ACC112 (cell line): ENCODE data around the gene MTCL1.

ENCODE experiments used
- H2AFZ ChIP-seq: fragments of 200-600 bp; sonication (generic); one replicate; pipeline ENCODE4 v1.6.0; 2017; ENCODE audit warnings: antibody characterized with exemption, low read length; ENCODE audit not compliant: unreplicated experiment
- H3K27ac ChIP-seq: fragments of 200-600 bp; sonication (generic); 2 replicates; pipeline ENCODE4 v1.5.1; 2014; ENCODE audit warnings: low read depth, mild to moderate bottlenecking, antibody characterized with exemption, low read length, moderate library complexity
- H3K27me3 ChIP-seq: fragments of 200-600 bp; sonication (generic); 2 replicates; pipeline ENCODE4 v1.6.1; 2014; ENCODE audit warnings: mild to moderate bottlenecking, antibody characterized with exemption, low read length, moderate library complexity, mixed read lengths; ENCODE audit not compliant: insufficient read depth
- H3K36me3 ChIP-seq: fragments of 200-600 bp; sonication (generic); 2 replicates; pipeline ENCODE4 v1.6.1; 2016; ENCODE audit warnings: mild to moderate bottlenecking, antibody characterized with exemption, low read length, moderate library complexity, mixed read lengths; ENCODE audit not compliant: insufficient read depth
- H3K4me1 ChIP-seq: fragments of 200-600 bp; sonication (generic); one replicate; pipeline ENCODE4 v1.6.1; 2016; ENCODE audit warnings: low read length, mixed read lengths; ENCODE audit not compliant: insufficient read depth, unreplicated experiment, control insufficient read depth
- H3K4me3 ChIP-seq: fragments of 200-600 bp; sonication (generic); 2 replicates; pipeline ENCODE4 v1.5.1; 2014; ENCODE audit warnings: mild to moderate bottlenecking, low read depth, low read length
- H3K79me2 ChIP-seq: fragments of 200-600 bp; sonication (generic); one replicate; pipeline ENCODE4 v1.6.0; 2016; ENCODE audit warnings: low read length; ENCODE audit not compliant: control insufficient read depth, unreplicated experiment, insufficient read depth

The MTCL1 gene

GRCh38 chr18:8667846-8668245 is 37.5 kb upstream of the MTCL1 start:
- Histone ChIP-seq H3K4me1 (peaks cover 31% of the 10 kb centered on the region), H2AFZ (peak overlapping the region; percentile 49), H3K27ac (peak overlapping the region; percentile 23; the same call in 1 of the 2 replicates), H3K27me3 (no peaks in the 10 kb centered on the region), H3K79me2 (no peaks in the 10 kb centered on the region), H3K4me3 (no peak overlapping the region), H3K36me3 (no peaks in the 10 kb centered on the region)

GRCh38 chr18:8668381-8668780 is 37.0 kb upstream of the MTCL1 start:
- Histone ChIP-seq H3K27me3 (no peaks in the 10 kb centered on the region), H2AFZ (no peak overlapping the region), H3K4me1 (peaks cover 32% of the 10 kb centered on the region), H3K4me3 (no peak overlapping the region), H3K79me2 (no peaks in the 10 kb centered on the region), H3K27ac (no peak overlapping the region), H3K36me3 (no peaks in the 10 kb centered on the region)

GRCh38 chr18:8669571-8669970 is 35.8 kb upstream of the MTCL1 start:
- Histone ChIP-seq H3K79me2 (no peaks in the 10 kb centered on the region), H3K4me3 (no peak overlapping the region), H3K27me3 (no peaks in the 10 kb centered on the region), H3K4me1 (peaks cover 37% of the 10 kb centered on the region), H3K27ac (no peak overlapping the region), H2AFZ (no peak overlapping the region), H3K36me3 (no peaks in the 10 kb centered on the region)

- no peak overlapping the region for H3K4me3 ChIP-seq
- H3K27ac ChIP-seq: no peak overlapping the region
- H3K36me3 ChIP-seq: no peaks in the 10 kb centered on the region
- peak overlapping the region; percentile 51 for H2AFZ ChIP-seq
- no peaks in the 10 kb centered on the region for H3K79me2 ChIP-seq
- H3K4me1 ChIP-seq: peaks cover 7% of the 10 kb centered on the region
- no peaks in the 10 kb centered on the region for H3K27me3 ChIP-seq
These were observed 31.8 kb upstream of the MTCL1 start for GRCh38 chr18:8673256-8674209.

- Histone ChIP-seq H3K4me3 (no peak overlapping the region), H2AFZ (no peak overlapping the region), H3K79me2 (no peaks in the 10 kb centered on the region), H3K36me3 (no peaks in the 10 kb centered on the region), H3K4me1 (peaks cover 6% of the 10 kb centered on the region), H3K27ac (no peak overlapping the region), H3K27me3 (no peaks in the 10 kb centered on the region)
These were observed 30.3 kb upstream of the MTCL1 start for GRCh38 chr18:8675057-8675456.

GRCh38 chr18:8681196-8681595 is 24.2 kb upstream of the MTCL1 start:
- peaks cover 10% of the 10 kb centered on the region for H3K4me1 ChIP-seq
- no peak overlapping the region for H3K27ac ChIP-seq
- H3K4me3 ChIP-seq: no peak overlapping the region
- H2AFZ ChIP-seq: peak overlapping the region; percentile 57
- no peaks in the 10 kb centered on the region for H3K27me3 ChIP-seq
- no peaks in the 10 kb centered on the region for H3K79me2 ChIP-seq
- no peaks in the 10 kb centered on the region for H3K36me3 ChIP-seq

- H3K27me3 ChIP-seq: no peaks in the 10 kb centered on the region
- no peak overlapping the region for H3K4me3 ChIP-seq
- no peak overlapping the region for H2AFZ ChIP-seq
- H3K4me1 ChIP-seq: peaks cover 10% of the 10 kb centered on the region
- H3K79me2 ChIP-seq: no peaks in the 10 kb centered on the region
- no peak overlapping the region for H3K27ac ChIP-seq
- no peaks in the 10 kb centered on the region for H3K36me3 ChIP-seq
These were observed 20.8 kb upstream of the MTCL1 start for GRCh38 chr18:8684577-8684976.

- peaks cover 10% of the 10 kb centered on the region for H3K4me1 ChIP-seq
- 0 out of 2 replicates have a peak overlapping the region, but pooled peaks have one; percentile 2 for H3K27ac ChIP-seq
- H3K79me2 ChIP-seq: no peaks in the 10 kb centered on the region
- H3K27me3 ChIP-seq: no peaks in the 10 kb centered on the region
- H3K36me3 ChIP-seq: no peaks in the 10 kb centered on the region
- H3K4me3 ChIP-seq: 0 out of 2 replicates have a peak overlapping the region, but pooled peaks have one; percentile 21
- peak overlapping the region; percentile 75 for H2AFZ ChIP-seq
These were observed 20.0 kb upstream of the MTCL1 start for GRCh38 chr18:8685141-8685913.

- Histone ChIP-seq H3K79me2 (no peaks in the 10 kb centered on the region), H3K27ac (0 out of 2 replicates have a peak overlapping the region, but pooled peaks have one; percentile 2), H3K4me1 (peaks cover 10% of the 10 kb centered on the region), H3K36me3 (no peaks in the 10 kb centered on the region), H2AFZ (no peak overlapping the region), H3K4me3 (no peak overlapping the region), H3K27me3 (no peaks in the 10 kb centered on the region)
These were observed 19.5 kb upstream of the MTCL1 start for GRCh38 chr18:8685914-8686216.

GRCh38 chr18:8686611-8687010 is 18.7 kb upstream of the MTCL1 start:
- Histone ChIP-seq H3K4me3 (no peak overlapping the region), H3K27ac (no peak overlapping the region), H2AFZ (no peak overlapping the region), H3K79me2 (no peaks in the 10 kb centered on the region), H3K27me3 (no peaks in the 10 kb centered on the region), H3K36me3 (no peaks in the 10 kb centered on the region), H3K4me1 (peaks cover 5% of the 10 kb centered on the region)
